Renal cortical epithelial cell (primary cell): ENCODE results near the gene TSPAN18. TPM values are rescaled to one million over a fixed set of nuclear protein-coding genes. Genes with fewer than 3 reads are reported as not detected.
A peak's percentile ranks its signal among the peaks of the same experiment; 100 is the strongest.

Source experiments
- DNase-seq: peaks from one replicate; pipeline ENCODE4 v3.0.0-alpha.2; 2011; ENCODE audit warnings: low read depth
- total RNA-seq: library from RNA; depleted of rRNA; stranded (reverse); fragments of >200 nt; gene quantifications from 2 replicates; pipeline ENCODE4 v1.2.3, GENCODE V29; 2014

The TSPAN18 gene
- total RNA-seq, 1 donor from 2014 or later, result 6.7 TPM

DNA sequence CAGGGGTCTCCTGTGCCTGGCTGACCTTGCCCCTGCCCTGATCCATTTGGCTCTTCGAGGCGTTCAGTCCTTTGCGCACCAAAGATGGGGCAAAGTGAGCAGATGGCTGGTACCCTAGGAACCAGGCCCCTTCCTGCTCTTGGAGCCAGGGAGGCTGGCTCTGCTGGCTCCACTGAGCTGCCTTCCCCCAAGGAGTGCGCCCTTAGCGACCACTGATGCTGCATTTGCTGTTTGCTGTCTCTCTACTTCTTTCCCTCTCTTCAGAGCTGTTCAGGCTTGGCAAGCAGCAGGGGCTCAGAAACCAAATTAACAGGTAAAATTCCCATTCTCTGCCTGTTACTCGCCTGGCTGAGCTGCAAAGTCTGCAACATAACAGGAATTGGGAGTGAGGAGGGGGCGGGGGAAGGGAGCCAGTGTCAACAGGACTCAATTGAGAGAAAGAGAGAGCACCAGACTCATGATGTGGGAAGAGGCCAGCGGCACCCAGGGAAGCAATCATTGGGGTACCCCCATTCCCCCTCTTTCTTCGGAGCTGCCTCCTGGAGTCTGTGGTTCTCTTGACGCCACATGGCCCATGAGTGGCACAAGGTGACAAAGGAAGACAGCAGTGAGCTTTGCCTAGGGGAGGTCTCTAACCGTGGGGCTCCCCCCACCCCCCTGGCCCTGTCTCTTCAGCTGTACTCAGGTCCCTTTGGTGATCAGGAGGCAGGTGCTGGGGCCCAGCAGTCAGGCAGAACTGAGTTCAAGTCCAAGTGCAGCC, 121.6 kb downstream of the TSPAN18 start:
- DNase-seq, result no peak

DNA sequence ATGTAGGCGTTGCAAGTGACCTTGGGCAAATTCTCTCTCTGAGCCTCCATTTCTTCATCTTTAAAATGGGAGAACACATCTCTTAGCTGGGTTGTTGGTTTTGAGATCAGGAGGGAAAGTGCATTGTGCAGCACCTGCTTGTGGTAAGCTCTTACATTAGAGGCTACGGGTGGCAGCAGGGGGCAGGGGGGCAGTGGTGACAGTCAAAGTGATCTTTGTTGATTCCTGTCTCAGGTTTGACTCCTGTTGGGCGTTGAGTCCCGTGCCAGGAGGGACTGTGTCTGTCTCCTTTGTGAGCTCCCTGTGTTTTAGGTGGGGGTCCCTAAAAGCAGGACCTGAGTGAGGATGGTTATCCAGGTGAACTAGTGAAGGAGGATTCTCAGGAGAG, 122.2 kb downstream of the TSPAN18 start:
- DNase-seq, result no peak

DNA sequence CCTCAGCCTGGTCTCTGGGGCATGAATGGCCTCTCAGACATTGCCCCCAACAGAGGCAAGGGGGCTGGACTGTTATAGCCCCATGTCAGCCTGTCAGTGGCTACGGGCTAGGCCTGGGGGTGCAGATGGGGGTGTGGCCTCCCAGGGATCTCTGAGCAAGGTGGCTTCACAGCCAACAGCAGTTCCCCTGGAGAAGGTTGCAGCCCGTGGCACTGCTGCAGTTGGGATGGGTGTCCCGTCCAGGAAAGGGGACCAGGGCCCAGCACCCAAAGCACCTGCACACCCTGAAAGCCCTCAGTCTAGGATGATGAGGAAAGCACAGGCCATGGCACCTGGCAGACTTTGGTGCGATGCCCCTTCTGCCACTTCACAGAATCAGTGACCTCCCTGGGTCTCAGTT, 122.7 kb downstream of the TSPAN18 start:
- DNase-seq, result no peak

DNA sequence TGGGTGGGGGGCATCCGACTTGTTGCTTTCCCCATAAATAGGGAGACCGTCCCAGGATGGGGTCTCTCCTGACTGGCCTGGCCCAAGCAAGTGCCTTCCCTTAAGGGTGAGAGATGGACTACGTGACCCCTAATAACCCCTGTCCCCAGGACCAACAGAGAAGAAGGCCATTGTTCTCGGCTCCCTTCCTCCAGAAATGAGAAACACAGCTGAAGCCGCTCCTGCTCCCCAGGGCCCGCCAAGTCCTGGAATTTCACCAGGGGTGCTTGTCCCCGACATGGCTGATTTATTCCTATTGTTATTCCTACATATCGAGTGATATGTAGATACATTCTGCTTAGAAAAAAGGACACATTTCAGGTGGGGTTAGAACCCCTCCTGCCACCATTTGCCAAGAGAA, 123.2 kb downstream of the TSPAN18 start:
- no peak for DNase-seq

DNA sequence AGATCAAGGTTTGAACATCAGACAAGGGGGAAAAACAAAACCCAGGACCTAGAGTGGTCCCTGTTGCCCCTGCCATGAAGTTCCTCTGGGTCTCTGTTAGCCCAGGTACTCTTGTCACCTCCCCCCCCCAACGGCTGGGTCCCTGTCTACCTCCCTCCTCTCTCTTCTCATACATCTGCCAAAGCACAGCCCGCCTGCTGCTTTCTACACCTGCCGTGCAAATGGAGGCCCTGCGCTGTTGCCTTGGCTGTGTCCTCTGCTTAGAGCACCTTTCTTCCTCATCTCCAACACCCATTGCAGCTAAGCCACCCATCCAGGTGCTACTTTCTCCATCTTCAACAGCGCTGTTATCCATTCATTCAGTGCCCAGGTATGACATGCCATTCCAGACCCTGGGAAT, 124.7 kb downstream of the TSPAN18 start:
- DNase-seq, result no peak

DNA sequence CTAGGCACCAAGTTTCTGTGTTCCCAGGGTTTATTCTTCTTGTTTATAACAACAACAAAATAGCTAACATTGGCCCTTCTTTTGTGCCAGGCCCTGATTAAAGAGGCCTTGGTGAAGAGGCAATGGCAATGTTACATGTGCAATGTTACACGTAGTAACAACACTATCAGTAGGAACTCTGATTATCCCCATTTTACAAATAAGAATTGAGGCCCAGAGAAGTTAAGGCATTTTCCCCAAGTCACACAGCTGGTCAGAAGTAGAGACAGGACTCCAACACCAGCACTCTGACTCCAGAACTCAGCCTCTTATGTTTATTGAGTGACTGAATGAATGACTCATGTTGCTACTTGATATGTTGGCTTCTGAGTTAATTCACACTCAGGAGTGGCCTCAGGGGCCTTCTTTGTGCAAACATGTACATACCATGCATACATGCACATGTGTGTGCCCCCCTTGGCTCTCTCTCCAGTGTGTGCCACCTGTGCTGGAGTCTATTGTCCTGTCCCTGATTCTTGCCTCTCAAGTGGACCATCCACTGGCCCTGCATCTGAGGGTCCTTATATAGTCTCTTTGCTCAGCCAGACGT, 125.5 kb downstream of the TSPAN18 start:
- DNase-seq, result peak; percentile 28

DNA sequence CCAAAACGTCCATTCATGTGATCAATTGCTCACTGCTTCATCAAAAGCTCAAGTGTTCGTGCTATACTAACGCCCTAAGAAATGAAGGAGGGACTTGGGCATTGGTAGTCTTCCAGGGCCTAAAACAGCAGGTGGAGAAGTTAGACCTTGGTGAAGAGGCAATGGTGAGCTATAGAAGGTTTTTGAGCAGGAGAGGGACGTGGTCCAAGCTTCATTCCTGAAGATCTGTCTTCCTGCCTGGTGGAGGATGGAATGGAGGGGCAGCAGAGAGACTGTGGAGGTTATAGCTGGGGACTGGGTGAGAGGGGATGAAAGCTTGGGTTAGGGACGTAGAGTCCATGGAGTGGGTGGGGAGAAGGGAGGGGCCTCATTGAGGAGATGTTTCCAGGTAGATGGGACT, 126.2 kb downstream of the TSPAN18 start:
- DNase-seq, result no peak

DNA sequence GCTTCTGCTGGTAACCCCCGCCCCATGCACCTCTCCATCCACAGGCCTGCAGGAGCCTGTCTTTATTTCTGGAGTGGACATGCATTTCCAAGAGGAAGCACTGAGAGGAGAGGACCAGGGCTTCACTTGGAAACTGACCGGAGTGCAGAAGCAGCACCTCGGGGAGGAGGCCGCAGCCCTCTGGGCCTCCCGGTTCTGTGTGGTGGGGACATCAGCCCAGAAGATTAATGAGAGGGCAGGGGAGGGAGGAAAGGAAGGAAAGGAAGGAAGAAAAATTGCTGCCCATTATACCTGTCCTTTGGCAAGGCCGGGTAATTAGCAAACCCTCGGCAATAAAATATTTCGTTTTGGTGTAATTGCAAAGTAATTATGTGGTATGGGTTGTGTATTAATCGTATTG, 126.9 kb downstream of the TSPAN18 start:
- no peak for DNase-seq

DNA sequence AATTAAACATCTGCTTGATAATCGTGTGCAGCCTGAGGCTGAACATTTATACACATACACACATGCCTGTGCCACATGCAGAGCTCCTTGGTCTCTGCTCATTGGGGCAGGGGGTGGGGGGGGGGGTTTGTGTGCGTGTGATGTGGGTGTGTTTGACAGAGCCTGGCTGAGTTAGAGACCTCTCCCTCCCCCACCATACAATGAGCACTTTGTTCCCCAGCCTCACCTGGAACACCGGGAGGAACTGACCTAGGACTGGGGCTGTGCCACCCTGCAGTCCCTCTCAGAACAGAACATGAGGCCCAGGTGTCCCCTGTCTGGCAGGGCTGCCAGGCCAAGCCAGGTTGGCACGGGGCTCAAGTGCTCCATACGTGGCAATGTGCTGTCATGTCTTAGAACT, 127.3 kb downstream of the TSPAN18 start:
- DNase-seq, result no peak

DNA sequence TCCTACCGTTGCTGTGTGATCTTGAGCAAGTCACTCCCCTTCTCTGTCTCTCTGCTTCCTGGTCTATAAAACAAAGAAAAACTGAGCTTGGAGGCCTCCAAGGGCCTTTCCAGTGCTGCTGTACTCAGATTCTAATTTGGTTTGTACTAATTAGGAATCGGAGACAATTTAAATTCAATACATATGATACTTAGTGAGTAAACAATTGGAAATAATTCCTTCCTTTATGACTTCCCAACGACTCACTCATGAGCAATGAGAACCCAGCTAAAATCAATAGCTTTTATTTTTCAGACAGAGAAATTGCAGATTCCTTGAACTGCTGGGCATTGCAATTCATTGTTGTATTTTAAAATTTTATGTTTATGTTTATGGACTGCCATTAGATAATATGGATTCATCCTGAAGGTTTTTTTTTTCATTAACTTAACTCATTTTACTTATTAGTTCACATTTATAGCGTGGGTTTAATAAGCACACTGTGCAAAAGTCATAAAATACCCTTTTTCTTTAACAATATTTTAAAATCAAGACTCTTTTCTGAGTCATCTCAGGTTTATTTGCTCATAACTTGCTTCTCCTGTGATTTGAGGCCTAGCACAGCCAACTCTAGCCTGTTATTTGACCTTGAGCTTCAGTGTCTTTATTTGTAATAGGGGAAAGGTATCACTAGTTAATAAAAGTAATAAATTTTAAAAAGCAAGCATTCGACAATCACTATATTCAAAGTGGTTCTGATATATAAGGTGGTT, 128.2 kb downstream of the TSPAN18 start:
- peak; percentile 18 for DNase-seq

DNA sequence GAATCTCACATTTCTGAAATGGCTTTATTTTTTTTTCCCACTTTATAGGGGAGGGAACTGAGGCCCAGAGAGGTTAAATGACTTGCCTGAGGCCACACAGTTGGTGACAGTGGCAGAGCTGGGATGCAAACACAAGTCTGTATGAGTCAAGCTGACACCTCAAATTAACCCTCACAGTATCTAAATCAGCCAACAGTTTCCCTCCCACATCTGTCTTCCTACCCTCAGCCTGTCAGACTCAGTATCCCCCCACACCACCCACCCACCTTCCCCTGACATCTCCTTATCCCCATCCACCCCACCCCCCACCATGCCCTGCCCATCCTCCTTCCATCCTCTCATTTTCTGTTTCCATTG, 128.7 kb downstream of the TSPAN18 start:
- DNase-seq, result no peak

DNA sequence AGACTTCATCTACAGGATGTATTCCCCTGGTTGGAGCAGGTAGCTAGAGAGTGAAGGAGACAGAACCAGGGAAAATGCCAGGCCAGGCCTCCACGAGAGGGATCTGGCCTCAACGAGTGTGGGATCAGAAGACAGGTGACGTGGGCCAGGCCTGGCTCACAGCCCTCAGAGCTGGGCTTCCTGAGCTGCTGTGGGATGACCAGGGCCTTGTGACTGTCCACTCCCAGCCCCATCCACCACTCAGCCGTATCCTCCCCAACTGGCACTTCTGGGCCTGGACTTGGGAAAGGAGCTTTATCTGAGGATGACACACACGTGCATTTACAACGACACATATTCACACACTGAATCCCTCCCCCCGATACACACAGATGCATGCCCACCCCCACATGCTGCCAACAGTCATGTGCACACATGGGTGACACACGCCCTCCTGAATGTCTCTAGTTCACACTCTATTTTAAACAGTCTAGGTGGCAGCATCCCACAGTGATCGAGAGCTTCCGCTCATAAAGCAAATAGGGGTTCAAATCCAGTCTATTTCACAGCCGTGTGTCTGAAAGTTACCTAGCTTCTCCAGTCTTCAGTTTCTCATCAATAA, 130.8 kb downstream of the TSPAN18 start:
- no peak for DNase-seq

DNA sequence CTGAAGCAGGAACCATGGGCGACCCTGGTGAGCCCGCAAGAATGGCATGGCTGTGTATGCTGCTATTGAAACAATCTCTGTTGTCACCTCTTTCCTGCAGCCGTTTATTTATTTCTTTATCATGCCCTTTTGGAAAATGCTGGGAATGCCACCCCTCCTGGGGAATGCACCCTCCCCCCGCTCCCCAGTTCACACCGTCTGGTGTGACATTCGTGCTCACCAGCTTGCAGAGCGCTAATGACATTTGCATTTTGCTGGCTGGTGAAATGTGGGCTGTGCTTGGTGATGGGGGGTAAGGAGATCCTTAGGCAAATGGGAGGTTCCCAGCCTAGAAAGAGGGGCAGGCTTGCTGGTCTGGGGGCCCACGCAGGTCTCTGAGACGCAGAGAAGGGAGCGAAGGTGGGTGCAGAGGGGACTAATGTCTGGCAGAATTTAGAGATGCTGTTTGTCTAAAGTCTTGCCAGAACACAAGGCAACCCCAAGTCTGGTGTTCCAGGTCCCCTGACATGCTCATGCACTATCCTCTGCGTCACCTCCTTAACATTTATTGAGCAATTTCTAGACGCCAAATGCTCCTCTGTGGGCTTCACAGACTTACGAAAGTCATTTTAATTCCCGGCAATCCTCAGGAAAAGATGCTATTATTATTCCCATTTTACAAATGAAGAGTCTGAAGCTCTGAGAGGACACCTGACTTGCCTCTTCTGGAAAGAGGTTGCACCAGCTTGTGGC, 132.2 kb downstream of the TSPAN18 start:
- DNase-seq, result no peak

DNA sequence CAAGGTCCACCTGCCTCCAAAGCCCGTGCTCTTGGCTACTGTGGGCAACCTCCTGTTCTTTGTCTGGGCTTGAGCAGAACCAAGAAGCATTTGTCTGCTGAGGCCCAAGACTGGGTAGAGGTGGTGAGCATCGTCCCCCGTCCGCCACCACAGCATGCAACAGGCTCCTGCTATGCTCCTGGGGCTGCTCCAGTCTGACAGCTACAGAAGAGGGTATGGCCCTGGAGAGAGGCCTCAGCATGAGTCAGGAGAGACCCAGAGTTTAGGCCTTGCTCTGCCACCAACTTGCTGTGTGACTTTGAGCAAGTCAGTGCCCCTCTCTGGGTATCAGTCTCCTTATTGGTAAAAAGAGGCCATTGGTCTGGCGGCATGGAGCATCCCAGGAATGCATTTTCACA, 132.8 kb downstream of the TSPAN18 start:
- DNase-seq, result no peak

DNA sequence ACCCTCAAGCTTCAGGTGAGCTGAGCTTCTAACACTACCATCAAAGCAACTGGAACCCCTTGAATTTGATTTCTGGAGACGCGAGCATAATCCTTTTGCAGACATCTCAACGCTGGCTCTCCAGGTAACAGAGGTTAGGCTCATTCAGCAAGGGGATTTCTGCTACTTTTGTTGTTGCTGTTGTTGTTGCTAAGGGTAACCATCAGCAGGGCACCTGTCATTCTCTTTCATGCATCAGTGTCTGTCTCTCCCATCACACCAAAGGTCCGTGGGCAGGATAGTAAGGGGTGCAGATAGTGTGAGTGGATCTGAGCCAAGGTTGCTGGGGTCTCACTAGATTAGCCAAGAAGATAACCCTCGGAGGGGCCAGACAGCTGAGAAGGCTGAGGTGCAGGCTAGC, 133.6 kb downstream of the TSPAN18 start:
- no peak for DNase-seq

DNA sequence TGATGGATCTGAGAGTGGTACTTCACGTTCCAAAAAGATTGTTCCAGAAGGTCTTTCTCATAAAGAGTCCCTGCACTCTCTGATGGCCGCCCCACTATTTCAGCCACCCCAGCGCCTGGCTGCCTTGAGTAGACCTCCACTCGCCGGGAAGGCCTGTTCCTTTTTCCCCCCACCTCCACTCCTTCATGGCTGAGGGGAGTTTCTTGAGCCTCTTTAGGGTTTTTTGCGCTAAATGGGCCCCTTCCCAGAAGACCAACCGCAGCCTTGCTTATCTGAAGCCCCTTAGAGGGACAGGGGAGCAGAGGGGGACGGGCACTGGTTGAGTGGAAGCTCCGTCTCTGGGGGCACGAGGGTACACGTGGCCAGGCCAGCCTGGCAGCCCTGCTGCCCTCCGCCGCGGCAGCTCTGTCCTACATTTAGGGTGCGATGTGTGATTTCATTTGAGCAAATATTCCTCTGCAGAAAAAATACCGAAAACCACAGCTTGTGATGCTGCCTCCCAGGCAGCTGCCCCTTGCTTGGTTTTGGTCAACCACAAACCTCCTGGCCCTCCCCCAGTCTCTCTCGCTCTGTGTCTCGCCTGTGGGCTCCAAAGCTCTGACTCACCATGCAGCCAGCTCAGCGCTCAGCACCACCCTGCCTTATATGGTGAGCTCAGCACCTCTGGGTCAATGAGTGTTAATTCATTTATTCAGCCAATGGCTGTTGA, 135.2 kb downstream of the TSPAN18 start:
- DNase-seq, result peak; percentile 98

DNA sequence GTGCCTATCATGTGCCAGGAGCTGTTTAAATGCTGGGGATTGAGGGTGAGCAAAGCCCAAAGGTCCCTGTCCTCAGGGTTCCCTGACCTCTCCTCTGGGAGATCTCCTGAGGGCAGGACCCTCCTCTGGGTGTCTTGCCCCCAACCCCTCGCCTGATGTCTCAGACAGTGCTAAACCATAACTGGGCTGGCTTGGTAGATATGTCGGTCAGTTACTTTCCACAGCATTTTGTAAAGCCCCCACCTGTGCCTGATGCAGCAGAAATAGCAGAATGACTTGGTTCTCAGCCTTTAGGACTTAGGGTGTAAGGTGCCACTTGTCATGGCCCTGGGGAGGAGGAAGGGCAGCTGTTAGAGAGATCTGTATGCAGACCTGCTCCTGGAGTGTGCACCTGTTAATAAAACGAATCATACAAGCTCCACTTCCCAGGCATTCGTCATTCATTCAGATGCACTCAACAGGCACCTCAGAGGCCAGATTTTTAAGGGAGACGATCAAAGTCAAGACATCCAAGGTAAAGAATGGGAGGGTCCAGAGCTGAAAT, 135.9 kb downstream of the TSPAN18 start:
- peak; percentile 30 for DNase-seq

DNA sequence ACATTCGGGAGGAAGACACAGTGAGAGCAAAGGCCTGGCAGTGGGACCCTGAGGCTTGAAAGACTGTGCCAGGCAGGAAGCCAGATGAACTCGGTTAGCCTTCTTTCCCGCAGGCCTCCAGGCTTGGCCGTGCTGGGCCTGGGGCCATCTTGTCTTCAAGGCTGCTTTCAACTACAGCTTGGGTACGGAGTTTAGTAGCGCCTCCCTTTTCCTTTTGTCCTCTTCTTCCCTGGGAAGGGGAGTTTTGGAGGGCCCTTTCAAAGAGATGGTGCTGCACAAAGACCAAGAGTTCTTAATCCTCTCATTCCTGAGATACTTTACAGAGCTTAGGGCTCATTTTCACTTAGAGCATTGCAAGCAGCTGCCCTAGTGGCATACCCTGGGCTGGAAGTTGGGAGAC, 136.5 kb downstream of the TSPAN18 start:
- DNase-seq, result no peak

DNA sequence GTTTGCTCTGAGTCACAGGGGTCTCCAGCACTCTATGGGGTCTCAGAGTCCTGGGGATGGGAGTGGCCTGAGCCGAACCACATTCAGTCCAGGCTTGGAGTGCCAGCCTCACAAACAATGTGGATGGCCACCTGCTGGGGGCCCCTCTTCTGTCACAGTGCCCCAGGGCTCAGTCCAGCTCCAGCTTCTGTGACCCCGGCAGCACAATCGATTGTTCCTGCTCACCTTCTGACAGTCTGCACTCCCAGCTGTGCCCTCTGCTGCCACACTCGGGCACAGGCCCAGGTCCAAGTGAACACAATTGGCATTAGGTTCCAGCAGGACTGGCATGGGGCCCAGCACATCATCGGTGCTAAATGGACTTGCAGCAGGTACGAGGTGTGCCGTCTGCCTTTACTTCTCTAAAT, 139.1 kb downstream of the TSPAN18 start:
- peak; percentile 19 for DNase-seq

DNA sequence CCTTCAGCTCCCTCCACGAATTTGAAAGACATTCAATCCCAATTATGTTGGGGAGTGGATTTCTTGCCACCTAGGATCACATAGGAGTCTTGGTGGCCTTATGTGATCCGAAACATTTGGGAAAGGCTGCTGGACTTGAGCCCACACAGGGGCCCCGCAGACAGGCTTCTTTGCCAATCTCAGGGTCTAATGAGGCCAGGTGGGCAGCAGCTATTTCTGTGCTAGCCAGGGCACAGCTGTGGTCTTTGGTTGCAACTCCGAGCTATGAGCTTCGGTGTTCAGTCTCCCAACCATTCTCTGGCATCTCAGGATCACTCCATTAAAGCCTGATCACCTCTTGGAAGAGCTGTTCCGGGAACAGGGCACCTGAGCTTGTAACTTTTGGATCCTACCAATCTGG, 139.5 kb downstream of the TSPAN18 start:
- no peak for DNase-seq

DNA sequence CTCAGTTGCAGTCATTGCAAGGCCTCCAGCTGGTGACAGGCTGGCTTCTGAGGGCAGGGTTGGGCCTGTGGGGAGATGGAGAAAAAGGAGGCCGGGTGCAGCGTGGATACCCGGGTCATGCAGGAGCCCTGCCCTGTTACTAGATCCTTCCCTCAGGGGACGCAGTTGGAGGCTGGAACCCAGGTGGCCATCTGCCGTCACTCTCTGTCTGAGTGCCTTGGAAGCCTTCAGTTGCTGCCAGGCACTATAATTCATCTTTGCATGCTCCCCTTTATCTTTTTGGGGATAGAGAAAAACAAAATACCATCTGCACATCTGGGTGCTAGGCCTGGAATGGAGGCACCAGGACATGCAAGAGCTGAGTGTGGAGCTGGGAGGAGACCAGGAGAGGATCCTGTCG, 141.3 kb downstream of the TSPAN18 start:
- DNase-seq, result no peak
